ENCODE data around the gene ARL4C.
A peak's percentile ranks its signal among the peaks of the same experiment; 100 is the strongest.
"Not testable (repeated sequence)": the region's sequence is repeated elsewhere in the genome, so short reads cannot be mapped to it uniquely, and the experiment has no call there.

The ARL4C gene

DNA sequence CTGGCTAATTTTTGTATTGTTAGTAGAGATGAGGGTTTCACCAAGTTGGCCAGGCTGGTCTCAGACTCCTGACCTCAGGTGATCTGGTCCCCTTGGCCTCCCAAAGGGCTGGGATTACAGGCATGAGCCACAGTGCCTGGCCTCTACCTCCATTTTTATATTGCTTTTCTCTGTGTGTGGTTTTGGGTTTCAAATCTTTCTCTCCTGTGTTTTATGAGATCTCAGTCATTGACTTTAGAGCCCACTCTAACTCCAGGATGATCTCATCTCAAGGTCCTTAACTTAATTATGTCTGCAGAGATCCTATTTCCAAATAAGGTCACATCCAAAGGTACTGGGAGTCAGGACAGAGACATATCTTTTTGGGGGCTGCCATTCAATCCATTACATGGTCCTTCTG is 24.7 kb downstream of the ARL4C start:
- no peak for DNase-seq

DNA sequence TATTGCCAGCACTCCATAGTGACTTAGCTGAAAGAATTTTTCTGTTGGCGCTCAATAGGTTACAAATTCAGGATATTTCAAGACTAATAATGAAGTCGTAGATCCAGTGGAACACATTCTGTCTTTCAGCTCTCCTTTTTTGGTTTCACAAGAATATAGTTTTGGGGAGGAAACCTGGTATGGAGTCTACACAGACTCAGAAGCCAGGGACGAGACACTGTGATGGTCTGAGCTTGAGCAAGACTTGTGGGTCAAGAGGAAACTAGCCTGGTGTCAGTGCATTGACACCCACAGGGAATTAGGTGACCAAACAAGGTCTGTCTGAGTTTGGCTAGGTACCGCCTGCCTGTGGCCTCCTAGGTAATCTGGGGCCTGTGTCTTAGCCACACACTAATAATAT is 26.9 kb downstream of the ARL4C start:
- no peak for DNase-seq

- DNase-seq: no peak
Measured at GRCh38 chr2:234469251-234469845, 27.5 kb downstream of the ARL4C start.

DNA sequence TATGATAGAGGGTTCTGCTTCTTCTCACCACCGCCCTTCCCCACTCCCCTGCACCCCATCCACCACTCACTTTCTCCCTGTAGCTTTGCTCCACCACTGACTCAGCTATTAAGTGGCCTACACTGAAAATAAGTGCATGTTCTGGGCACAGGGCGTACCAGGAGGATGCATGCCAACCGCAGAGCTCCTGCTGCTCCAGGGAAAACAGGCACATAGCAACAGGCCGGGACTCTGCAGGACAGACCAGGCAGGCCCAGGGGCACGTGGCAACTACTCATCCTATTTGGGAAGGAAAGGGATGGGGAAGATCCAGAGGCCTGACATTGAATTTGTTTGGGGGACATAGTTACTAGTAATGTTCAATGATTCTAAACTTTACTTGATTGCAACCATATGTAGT is 28.4 kb downstream of the ARL4C start:
- DNase-seq: no peak

GRCh38 chr2:234467289-234467688 is 29.6 kb downstream of the ARL4C start:
- DNase-seq: no peak

DNA sequence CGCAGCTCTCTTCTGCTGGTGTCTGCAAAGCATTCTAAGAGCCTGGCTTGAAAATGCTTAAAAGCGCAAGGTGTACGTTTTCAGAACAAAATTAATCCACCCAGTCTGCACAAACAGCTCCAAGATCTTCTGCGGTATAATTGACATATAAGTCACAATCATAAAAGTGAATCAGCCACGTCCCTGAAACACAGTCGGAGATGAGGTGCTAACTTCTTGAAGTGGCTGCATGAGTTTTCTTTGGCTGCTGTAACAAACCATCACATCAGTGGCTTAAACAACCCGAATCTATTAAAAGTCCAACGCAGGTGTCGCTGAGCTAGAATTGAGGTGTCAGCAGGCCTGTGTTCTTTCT is 32.6 kb downstream of the ARL4C start:
- no peak for DNase-seq

GRCh38 chr2:234463626-234464290 is 33.1 kb downstream of the ARL4C start:
- no peak for DNase-seq

DNA sequence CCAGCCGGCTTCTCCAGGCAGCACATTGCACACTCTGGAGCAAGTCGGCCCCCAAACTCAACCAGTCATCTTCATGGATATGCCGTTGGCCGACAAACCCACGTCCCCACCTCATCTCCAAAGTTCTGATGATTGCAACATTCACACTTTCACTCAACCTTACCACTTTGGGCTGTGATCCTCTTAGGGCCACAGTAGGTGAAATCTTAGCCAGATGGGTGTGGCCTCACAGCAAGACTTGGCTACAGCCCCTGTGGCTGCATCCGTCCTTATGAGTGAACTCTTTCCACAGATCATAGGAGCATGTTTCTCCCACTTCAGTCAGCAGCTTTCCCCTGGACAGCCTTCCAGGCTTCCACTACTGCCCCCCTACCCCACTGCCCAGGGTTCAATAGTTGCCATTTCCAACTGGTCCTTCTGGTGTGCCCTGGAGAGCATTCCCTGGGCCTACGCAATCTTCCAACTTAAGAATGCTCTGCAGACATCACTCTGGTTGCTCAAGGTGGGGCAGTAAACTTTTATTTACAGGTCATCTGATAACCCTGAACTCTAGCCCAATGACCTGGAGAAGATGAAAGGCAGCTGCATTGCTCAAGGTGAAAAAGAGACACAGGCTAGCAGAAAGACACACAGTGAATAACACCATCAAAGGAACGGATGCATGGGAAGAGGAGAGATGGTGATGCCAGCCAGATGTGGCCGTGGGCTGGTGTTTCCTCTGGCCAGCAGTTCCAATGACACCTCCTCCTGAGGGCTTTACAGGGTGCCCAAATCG is 34.5 kb downstream of the ARL4C start:
- no peak for DNase-seq

DNA sequence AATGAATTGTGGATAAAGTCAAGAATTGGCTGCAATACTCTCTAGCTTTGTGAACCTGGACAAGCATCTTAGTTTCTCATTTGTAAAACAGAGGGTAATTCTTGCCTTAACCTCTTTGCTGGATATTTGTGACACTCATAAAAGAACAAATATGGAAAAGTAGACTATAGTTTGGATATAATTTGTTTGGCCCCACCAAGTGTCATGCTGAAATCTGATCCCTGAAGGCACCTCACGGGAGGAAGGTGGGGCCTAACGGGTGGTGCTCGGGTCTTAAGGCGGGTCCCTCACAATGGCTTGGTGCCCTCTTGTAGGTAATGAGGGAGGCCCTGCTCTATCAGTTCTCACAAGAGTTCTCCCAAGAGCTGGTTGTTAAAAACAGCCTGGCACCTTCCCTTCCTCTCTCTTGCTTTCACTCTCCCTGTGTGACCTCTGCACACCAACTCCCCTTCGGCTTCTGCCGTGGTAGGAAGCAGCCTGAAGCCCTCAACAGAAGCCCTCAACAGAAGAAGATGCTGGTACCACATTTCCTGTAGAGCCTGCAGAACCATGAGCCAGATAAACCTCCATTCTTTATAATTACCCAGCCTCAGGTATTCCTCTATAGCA is 37.4 kb downstream of the ARL4C start:
- DNase-seq: no peak

DNA sequence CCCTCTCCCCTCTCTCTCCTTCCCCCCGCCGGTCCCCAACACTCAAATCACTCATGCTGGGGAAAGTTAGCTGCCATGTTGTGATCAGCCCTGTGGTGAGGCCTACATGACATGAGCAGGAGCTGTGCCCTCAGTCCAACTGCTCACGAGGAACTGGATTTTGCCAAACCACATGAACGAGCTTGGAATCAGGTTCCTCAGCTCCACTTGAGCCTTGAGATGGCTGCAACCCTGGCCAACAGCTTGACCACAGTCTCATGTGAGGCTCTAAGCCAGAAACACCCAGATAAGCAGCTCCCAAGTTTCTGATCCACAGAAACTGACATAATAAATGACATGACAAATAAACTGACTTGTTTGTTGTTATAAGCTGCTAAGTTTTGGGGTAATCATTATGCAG is 38.4 kb downstream of the ARL4C start:
- no peak for DNase-seq

DNA sequence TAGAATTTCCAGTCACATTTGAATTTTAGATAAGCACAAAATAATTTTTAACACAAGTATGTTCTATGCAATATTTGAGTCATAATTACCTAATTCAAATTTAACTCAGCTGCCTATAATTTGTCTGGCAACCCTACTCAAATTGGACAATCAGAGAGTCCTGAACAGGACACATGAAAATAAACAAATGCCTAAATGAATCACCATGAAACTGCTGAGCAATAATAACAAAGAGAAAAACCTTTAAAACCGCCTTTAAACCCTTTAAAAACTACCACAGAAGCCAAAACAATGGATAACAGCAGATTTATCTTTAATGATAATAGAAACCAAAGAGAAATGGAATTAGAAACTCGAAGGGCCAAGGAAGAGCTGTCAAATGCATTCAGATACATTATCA is 39.5 kb downstream of the ARL4C start:
- no peak for DNase-seq

GRCh38 chr2:234455246-234455645 is 41.6 kb downstream of the ARL4C start:
- not testable (repeated sequence) for DNase-seq

- no peak for DNase-seq
Measured at GRCh38 chr2:234454433-234454832, 42.4 kb downstream of the ARL4C start.

- no peak for DNase-seq
Measured at GRCh38 chr2:234453216-234453615, 43.7 kb downstream of the ARL4C start.

GRCh38 chr2:234451852-234452625 is 44.8 kb downstream of the ARL4C start:
- no peak for DNase-seq

GRCh38 chr2:234451242-234451641 is 45.6 kb downstream of the ARL4C start:
- DNase-seq: no peak

DNA sequence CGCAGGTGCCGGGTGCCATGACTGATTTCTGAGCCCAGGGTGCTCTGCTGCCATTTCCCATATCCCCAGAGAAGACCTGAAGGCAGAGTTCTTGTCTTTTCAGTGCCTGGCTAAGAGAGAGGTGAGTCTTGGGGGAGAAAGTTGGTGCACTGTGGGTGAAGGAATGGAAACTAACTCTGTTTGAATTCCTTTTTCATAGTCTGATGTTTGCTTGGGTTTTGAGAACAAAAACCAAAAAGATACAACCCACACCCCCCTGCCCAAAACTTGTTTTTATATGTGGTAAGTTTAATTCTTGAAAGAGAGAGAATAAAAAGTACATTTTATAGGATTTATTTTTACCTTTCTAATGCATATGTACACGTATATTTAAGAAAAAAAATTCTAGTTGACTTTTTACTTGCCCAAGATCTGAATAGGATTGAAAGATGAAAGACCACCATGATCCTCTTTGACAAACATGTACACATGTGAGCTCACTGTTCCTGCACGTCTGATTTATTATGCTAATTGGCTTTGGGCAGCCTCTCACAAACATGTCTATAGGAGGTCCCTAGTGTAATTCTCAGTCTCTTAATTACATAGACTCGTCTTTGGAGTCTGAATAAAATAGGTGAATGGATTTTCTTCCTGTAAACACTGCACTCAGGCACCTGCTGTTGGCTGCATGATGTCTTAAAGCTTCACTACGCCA is 46.3 kb downstream of the ARL4C start:
- no peak for DNase-seq

DNA sequence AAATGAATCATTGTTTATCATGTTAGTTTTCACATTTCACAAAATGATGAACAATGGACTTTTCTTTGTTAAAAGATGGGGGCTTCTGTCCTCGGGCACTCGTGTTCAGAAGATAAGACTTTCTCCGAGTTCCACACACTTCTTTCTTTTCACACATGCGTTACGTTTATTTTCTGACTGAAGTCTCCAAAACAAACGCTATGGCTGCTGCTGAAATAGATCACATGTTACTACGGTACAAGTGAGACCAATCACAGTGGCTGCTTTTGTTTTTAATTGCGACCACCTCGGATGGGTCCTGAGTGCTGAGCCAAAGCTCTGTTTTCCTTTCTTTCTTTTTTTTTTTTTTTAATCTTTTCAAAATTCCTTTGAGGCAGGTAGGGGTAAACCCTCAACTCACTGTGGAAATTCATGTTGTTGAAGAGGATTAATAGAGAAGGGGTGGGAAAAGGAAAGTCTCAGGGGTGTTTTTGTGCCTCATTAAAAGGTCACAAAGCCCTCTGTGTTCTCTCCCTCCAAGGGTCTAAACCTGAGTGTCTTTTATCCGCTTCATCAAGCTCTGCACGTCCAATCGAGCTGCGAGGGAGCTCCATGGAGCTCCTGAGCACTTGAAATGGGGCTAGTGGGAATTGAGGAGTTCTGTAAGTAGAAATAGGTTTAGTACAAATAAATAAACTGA is 48.2 kb downstream of the ARL4C start:
- DNase-seq: no peak

GRCh38 chr2:234447963-234448362 is 48.9 kb downstream of the ARL4C start:
- DNase-seq: no peak

GRCh38 chr2:234447189-234447588 is 49.7 kb downstream of the ARL4C start:
- no peak for DNase-seq

- peak; percentile 18 for DNase-seq
Measured at GRCh38 chr2:234446404-234447076, 50.3 kb downstream of the ARL4C start.

Data from OCI-M1 (cell line).